NCI-H2227 (cell line): ENCODE results near the gene IQGAP3.
A peak's percentile ranks its signal among the peaks of the same experiment; 100 is the strongest.
"Not testable (repeated sequence)": the region's sequence is repeated elsewhere in the genome, so short reads cannot be mapped to it uniquely, and the experiment has no call there.

Experiments used
- DNase-seq: peaks from one replicate; lab custom pipeline; 2025; ENCODE audit not compliant: unreplicated experiment; lab: John Stamatoyannopoulos, UW

The IQGAP3 gene

GRCh38 chr1:156571261-156571852 lies 1.0 kb downstream of the IQGAP3 start:
- DNase-seq: peak; percentile 22

- no peak for DNase-seq
These were observed 5.9 kb downstream of the IQGAP3 start for GRCh38 chr1:156566436-156566835.

GRCh38 chr1:156565519-156565918 lies 6.8 kb downstream of the IQGAP3 start:
- DNase-seq: no peak

GRCh38 chr1:156560585-156561163 lies 11.7 kb downstream of the IQGAP3 start:
- no peak for DNase-seq

- no peak for DNase-seq
These were observed 12.5 kb downstream of the IQGAP3 start for GRCh38 chr1:156559797-156560385.

GRCh38 chr1:156559086-156559796 lies 13.1 kb downstream of the IQGAP3 start:
- DNase-seq: no peak

GRCh38 chr1:156556354-156556753 lies 16.0 kb downstream of the IQGAP3 start:
- no peak for DNase-seq

GRCh38 chr1:156555715-156556114 lies 16.6 kb downstream of the IQGAP3 start:
- no peak for DNase-seq

GRCh38 chr1:156554971-156555370 lies 17.4 kb downstream of the IQGAP3 start:
- no peak for DNase-seq

- DNase-seq: no peak
These were observed 18.4 kb downstream of the IQGAP3 start for GRCh38 chr1:156553860-156554485.

GRCh38 chr1:156552937-156553336 lies 19.4 kb downstream of the IQGAP3 start:
- DNase-seq: not testable (repeated sequence)

- no peak for DNase-seq
These were observed 19.8 kb downstream of the IQGAP3 start for GRCh38 chr1:156552518-156552917.

- DNase-seq: no peak
These were observed 20.5 kb downstream of the IQGAP3 start for GRCh38 chr1:156551869-156552268.

GRCh38 chr1:156551066-156551643 lies 21.2 kb downstream of the IQGAP3 start:
- no peak for DNase-seq

GRCh38 chr1:156550346-156550745 lies 22.0 kb downstream of the IQGAP3 start:
- DNase-seq: no peak

- DNase-seq: no peak
These were observed 22.5 kb downstream of the IQGAP3 start for GRCh38 chr1:156549831-156550230.

GRCh38 chr1:156549390-156549789 lies 23.0 kb downstream of the IQGAP3 start:
- no peak for DNase-seq

- no peak for DNase-seq
These were observed 24.4 kb downstream of the IQGAP3 start for GRCh38 chr1:156547982-156548381.

GRCh38 chr1:156547434-156547833 lies 24.9 kb downstream of the IQGAP3 start:
- DNase-seq: no peak

- DNase-seq: no peak
These were observed 26.1 kb downstream of the IQGAP3 start for GRCh38 chr1:156546267-156546666.

- DNase-seq: no peak
These were observed 27.7 kb downstream of the IQGAP3 start for GRCh38 chr1:156544592-156545102.
